ENCODE measurements around the gene ARF1. TPM values are rescaled to one million over a fixed set of nuclear protein-coding genes. Genes with fewer than 3 reads are reported as not detected.

Gene ARF1
- total and polyA plus RNA-seq, 10 of the 15 experiments (the other 5 are each of a cell fraction or from before 2014, with no cell fraction given), result 48.4 to 508 (median 283) TPM

DNA sequence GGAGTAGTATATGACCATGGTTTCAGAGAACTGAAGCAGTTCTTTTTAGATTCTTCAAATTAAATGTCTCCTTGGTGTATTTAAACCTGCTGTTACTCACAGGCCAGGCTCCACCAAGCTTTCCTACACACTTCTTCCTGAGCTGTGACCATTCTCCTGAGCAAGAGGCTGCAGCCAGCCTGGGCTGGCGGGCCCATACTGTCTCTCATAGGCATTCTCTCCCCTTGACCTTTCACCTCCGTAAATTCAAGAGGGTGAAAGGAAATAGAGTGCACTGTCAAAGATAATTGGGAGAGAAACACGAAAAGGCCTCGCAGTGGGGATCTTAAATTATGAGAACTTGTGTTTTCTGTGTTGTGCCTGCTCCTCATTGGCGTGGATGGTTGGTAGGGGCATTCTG lies 2.3 kb downstream of the ARF1 start:
- in situ Hi-C loops (cut with MboI) (no loop called here), intact Hi-C loops (cut with micrococcal nuclease; ENCODE audit: unreplicated experiment) (loop anchor here (2.0 kb wide), 1 partner anchor 18 kb away; the partner anchor contains the start of gene C1orf35)
- Histone ChIP-seq H3K27ac (ENCODE audit: control insufficient read depth, insufficient read depth) (no peak overlapping the region), H3K9ac (ENCODE audit: control insufficient read depth, insufficient read depth, low read length) (peak overlapping the region; percentile 99), H4K20me1 (ENCODE audit: control insufficient read depth, insufficient read depth) (peaks cover 48% of the 10 kb centered on the region), H2AFZ (ENCODE audit: control insufficient read depth, low read depth, low read length) (no peak overlapping the region), H3K4me2 (ENCODE audit: control insufficient read depth, insufficient read depth) (peak overlapping the region; percentile 94), H3K4me1 (ENCODE audit: control insufficient read depth, insufficient read depth, low read length) (peaks cover 55% of the 10 kb centered on the region), H3K4me3 (peak overlapping the region; percentile 94), H3K27me3 (replicated peaks in 1 of 2; ENCODE audit: control insufficient read depth in 2 of 2, insufficient read depth in 2 of 2, low read length in 1 of 2) (no peaks in the 10 kb centered on the region), H3K36me3 (ENCODE audit: control insufficient read depth in 2 of 2, insufficient read depth in 2 of 2, low read length in 1 of 2) (peaks cover under 1 to 4% of the 10 kb centered on the region in 2 experiments; a peak in 3 of 4 replicates), H3K79me2 (ENCODE audit: control insufficient read depth, insufficient read depth, low read length) (peaks cover 98% of the 10 kb centered on the region), H3K9me3 (replicated peaks; ENCODE audit: control insufficient read depth, insufficient read depth, low read length) (no peaks in the 10 kb centered on the region)
- no peak for ATAC-seq
- no peak for TF ChIP-seq PML (IDR thresholded peaks at IDR 0.05; ENCODE audit: low read length)
- no peak for TF ChIP-seq KAT2A (conservative IDR thresholded peaks at IDR 0.05; ENCODE audit: control insufficient read depth, low read depth, low read length)
- no peak for TF ChIP-seq STAT1 (conservative IDR thresholded peaks at IDR 0.05)
- 0 out of 2 replicates have a peak, but pooled peaks have one; percentile 29 for TF ChIP-seq SIN3A (IDR thresholded peaks at IDR 0.05; ENCODE audit: low read depth, low read length)
- TF ChIP-seq NR2C1 (IDR thresholded peaks at IDR 0.05), result peak; percentile 43; the same call in 1 of the 2 replicates
- no peak for FAIRE-seq
- no peak for DNase-seq (ENCODE audit: low read depth, low spot score)
- no TSS peak for BruUV-seq (replicated peaks)
- RAD21 ChIA-PET (ENCODE audit: unreplicated experiment), result interaction anchor here (1.0 to 1.1 kb wide), 2 partner anchors 15 to 17 kb away, joined by 3 read pairs; no protein-coding TSS in a partner anchor
- CTCF ChIA-PET, result interaction anchor here (0.9 to 2.7 kb wide), 5 partner anchors 17 to 85 kb away, joined by 3 to 14 read pairs (median 5); partner anchors contain the start of gene IBA57
- SMC1A ChIA-PET (ENCODE audit: uncharacterized antibody, unreplicated experiment), result interaction anchor here (1.0 to 1.2 kb wide), 2 partner anchors 8 to 85 kb away, joined by 3 to 4 read pairs; no protein-coding TSS in a partner anchor
- 47% methylated on average over 5 of the region's 5 CpGs for WGBS (ENCODE audit: insufficient coverage, insufficient replicate concordance, low lambda C conversion rate, missing lambda C conversion rate)
- POLR2A ChIA-PET, result interaction anchor here (1.6 to 1.7 kb wide), 2 partner anchors 14 to 22 kb away, joined by 4 to 5 read pairs; no protein-coding TSS in a partner anchor

DNA sequence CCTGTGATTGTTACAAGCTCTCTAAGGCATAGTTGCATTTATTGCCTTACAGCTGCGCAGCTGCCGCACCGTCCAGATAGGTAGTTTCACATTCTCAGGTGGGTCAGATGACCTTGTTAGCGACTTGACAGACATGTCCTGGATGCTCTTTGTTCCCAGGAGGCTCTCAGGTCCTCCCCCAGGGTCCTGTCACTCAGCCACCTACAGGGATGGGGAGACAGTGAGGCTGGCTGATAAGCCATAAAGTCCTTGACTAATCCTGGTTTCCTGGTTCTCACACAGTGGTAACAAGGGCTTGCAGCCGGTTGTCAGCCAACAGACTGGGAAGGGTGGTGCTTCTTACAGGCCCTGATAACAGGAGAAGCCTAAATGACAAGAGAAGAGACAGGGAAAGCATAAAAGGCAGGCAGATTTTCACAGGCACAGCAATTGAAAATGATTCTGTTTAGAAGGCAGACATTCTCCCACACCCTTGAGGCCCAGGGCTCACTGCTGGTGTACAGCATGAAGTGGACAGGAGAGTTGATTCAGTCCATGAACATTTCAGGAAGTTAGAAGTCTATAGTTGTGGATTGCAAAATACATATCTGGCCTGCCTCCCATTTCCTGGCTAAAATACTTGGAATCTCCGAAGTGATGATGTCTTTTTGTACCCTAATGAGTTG lies 2.9 kb downstream of the ARF1 start:
- H4K20me1 ChIP-seq (ENCODE audit: control insufficient read depth, insufficient read depth), result peaks cover 55% of the 10 kb centered on the region
- POLR2A ChIA-PET, result interaction anchor here (1.7 kb wide), 1 partner anchor 14 kb away, joined by 5 read pairs; no protein-coding TSS in a partner anchor
- H3K79me2 ChIP-seq (ENCODE audit: control insufficient read depth, insufficient read depth, low read length), result peaks cover 98% of the 10 kb centered on the region
- no peak for DNase-seq (ENCODE audit: low read depth, low spot score)
- H3K27me3 ChIP-seq (replicated peaks in 1 of 2; ENCODE audit: control insufficient read depth in 2 of 2, insufficient read depth in 2 of 2, low read length in 1 of 2), result no peaks in the 10 kb centered on the region
- SMC1A ChIA-PET (ENCODE audit: uncharacterized antibody, unreplicated experiment), result no interaction called here
- CTCF ChIA-PET, result interaction anchor here (0.6 to 2.7 kb wide), 3 partner anchors 81 to 1677 kb away, joined by 3 to 14 read pairs (median 7); partner anchors contain the start of genes IBA57 and PARP1
- RAD21 ChIA-PET (ENCODE audit: unreplicated experiment), result interaction anchor here (1.0 kb wide), 1 partner anchor 16 kb away, joined by 3 read pairs; no protein-coding TSS in a partner anchor
- in situ Hi-C loops (cut with MboI), result no loop called here
- BruUV-seq (replicated peaks), result no TSS peak
- H3K36me3 ChIP-seq (ENCODE audit: control insufficient read depth in 2 of 2, insufficient read depth in 2 of 2, low read length in 1 of 2), result peaks cover 4 to 5% of the 10 kb centered on the region in 2 experiments; a peak in 3 of 4 replicates
- WGBS (ENCODE audit: insufficient coverage, insufficient replicate concordance, low lambda C conversion rate, missing lambda C conversion rate), result 35% methylated on average over 6 of the region's 6 CpGs
- ATAC-seq, result no peak
- H3K4me1 ChIP-seq (ENCODE audit: control insufficient read depth, insufficient read depth, low read length), result peaks cover 57% of the 10 kb centered on the region
- no peak for FAIRE-seq
- no peak overlapping the region for H2AFZ ChIP-seq (ENCODE audit: control insufficient read depth, low read depth, low read length)
- peak overlapping the region; percentile 99 for H3K9ac ChIP-seq (ENCODE audit: control insufficient read depth, insufficient read depth, low read length)
- peak overlapping the region; percentile 3; the same call in 1 of the 2 replicates for H3K27ac ChIP-seq (ENCODE audit: control insufficient read depth, insufficient read depth)
- intact Hi-C loops (cut with micrococcal nuclease; ENCODE audit: unreplicated experiment), result loop anchor here (2.0 kb wide), 1 partner anchor 17 kb away; the partner anchor contains the start of gene C1orf35
- H3K4me2 ChIP-seq (ENCODE audit: control insufficient read depth, insufficient read depth), result peak overlapping the region; percentile 94
- H3K4me3 ChIP-seq, result peak overlapping the region; percentile 94
- H3K9me3 ChIP-seq (replicated peaks; ENCODE audit: control insufficient read depth, insufficient read depth, low read length), result no peaks in the 10 kb centered on the region
- TF ChIP-seq, protein P1, sequence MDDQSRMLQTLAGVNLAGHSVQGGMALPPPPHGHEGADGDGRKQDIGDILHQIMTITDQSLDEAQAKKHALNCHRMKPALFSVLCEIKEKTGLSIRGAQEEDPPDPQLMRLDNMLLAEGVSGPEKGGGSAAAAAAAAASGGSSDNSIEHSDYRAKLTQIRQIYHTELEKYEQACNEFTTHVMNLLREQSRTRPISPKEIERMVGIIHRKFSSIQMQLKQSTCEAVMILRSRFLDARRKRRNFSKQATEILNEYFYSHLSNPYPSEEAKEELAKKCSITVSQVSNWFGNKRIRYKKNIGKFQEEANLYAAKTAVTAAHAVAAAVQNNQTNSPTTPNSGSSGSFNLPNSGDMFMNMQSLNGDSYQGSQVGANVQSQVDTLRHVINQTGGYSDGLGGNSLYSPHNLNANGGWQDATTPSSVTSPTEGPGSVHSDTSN (IDR thresholded peaks at IDR 0.05; ENCODE audit: insufficient replicate concordance, low read depth, low read length), result peak; percentile 55
- TF ChIP-seq STAT1 (conservative IDR thresholded peaks at IDR 0.05) (no peak), HSF1 (IDR thresholded peaks at IDR 0.05; ENCODE audit: low read depth, low read length) (no peak), BCL11A (IDR thresholded peaks at IDR 0.05; ENCODE audit: low read depth, low read length) (no peak), NKRF (conservative IDR thresholded peaks at IDR 0.05) (no peak)

Data from GM12878 (cell line).